ENCODE results near the gene SCAMP3. TPM values are rescaled to one million over a fixed set of nuclear protein-coding genes. Genes with fewer than 3 reads are reported as not detected.
A peak's percentile ranks its signal among the peaks of the same experiment; 100 is the strongest.

The SCAMP3 gene
- total and polyA plus RNA-seq, 2 donors (not counting 3 experiments of a cell fraction or from before 2014, with no cell fraction given): 80.1 to 306 TPM

DNA sequence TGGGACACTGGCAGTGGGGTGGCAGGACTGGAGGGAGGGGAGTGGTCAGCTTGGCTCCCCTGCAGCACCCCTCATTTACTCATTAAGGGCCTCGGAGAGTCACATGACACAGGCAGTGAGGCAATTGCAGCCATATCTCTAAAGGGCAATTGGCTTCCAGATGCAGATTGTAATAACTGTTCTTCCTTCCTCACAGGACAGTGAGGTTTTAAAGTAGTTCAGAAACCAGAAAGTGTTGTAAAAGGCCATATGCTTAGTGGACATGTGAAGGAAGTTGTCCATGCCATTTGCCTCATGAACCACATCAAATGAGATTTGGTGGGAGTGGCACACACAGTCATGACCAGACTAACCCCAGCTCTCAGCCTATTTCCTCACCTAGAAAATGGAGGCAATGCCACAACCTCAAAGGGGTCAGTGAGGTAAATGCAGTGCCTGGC, 42.5 kb downstream of the SCAMP3 start:
- no peak for FAIRE-seq
- ChIA-PET CTCF (interaction anchor here (1.0 to 1.7 kb wide), 2 partner anchors 12 to 47 kb away, joined by 3 to 7 read pairs; partner anchors contain the start of genes KRTCAP2 and THBS3), POLR2A (no interaction called here)
- H2AFZ ChIP-seq (ENCODE audit: low read depth, low read length): peak overlapping the region; percentile 71
- no peaks in the 10 kb centered on the region for H3K9me1 ChIP-seq (replicated peaks; ENCODE audit: control insufficient read depth, extremely low read depth, insufficient read depth, low read length)
- intact Hi-C loops (cut with micrococcal nuclease): no loop called here
- H3K4me3 ChIP-seq (replicated peaks in 1 of 3; ENCODE audit: insufficient read depth in 1 of 3, low read depth in 1 of 3, low read length in 3 of 3): no peak overlapping the region
- H3K4me2 ChIP-seq (ENCODE audit: insufficient read depth, low read length): no peak overlapping the region
- TF ChIP-seq POLR2A (IDR thresholded peaks at IDR 0.05; ENCODE audit: low read depth, low read length) (no peak), FOS (IDR thresholded peaks at IDR 0.05; ENCODE audit: borderline replicate concordance, insufficient read depth, low read length) (no peak), POLR2AphosphoS5 (IDR thresholded peaks at IDR 0.05; ENCODE audit: insufficient read depth, low read depth, low read length) (no peak), EZH2 (IDR thresholded peaks at IDR 0.05; ENCODE audit: borderline replicate concordance, low read depth, low read length, severe bottlenecking) (no peak), JUN (IDR thresholded peaks at IDR 0.05; ENCODE audit: borderline replicate concordance, insufficient read depth, insufficient read length, low read depth) (no peak), MYC (IDR thresholded peaks at IDR 0.05; ENCODE audit: low read depth, low read length) (no peak), GATA2 (IDR thresholded peaks at IDR 0.05; ENCODE audit: insufficient read depth, insufficient read length, low read depth, low read length) (no peak)
- TF ChIP-seq, protein P1, sequence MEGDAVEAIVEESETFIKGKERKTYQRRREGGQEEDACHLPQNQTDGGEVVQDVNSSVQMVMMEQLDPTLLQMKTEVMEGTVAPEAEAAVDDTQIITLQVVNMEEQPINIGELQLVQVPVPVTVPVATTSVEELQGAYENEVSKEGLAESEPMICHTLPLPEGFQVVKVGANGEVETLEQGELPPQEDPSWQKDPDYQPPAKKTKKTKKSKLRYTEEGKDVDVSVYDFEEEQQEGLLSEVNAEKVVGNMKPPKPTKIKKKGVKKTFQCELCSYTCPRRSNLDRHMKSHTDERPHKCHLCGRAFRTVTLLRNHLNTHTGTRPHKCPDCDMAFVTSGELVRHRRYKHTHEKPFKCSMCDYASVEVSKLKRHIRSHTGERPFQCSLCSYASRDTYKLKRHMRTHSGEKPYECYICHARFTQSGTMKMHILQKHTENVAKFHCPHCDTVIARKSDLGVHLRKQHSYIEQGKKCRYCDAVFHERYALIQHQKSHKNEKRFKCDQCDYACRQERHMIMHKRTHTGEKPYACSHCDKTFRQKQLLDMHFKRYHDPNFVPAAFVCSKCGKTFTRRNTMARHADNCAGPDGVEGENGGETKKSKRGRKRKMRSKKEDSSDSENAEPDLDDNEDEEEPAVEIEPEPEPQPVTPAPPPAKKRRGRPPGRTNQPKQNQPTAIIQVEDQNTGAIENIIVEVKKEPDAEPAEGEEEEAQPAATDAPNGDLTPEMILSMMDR (IDR thresholded peaks at IDR 0.05; ENCODE audit: extremely low read depth in 1 of 2, insufficient read depth in 1 of 2, low read depth in 1 of 2, low read length in 2 of 2): no peak
- TF ChIP-seq, protein P2, sequence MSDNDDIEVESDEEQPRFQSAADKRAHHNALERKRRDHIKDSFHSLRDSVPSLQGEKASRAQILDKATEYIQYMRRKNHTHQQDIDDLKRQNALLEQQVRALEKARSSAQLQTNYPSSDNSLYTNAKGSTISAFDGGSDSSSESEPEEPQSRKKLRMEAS (IDR thresholded peaks at IDR 0.05; ENCODE audit: insufficient read depth, insufficient read length): no peak
- H3K9me3 ChIP-seq (replicated peaks; ENCODE audit: control insufficient read depth, insufficient read depth, low read length): no peaks in the 10 kb centered on the region
- DNase-seq (ENCODE audit: low read depth, low spot score): no peak
- dilution Hi-C loops (cut with MboI; ENCODE audit: extremely low pct_ligation_motif_present, low sequenced_read_pairs): no loop called here
- no peak overlapping the region for H3K9ac ChIP-seq (replicated peaks; ENCODE audit: extremely low read depth, insufficient read depth, low read length)
- H3K79me2 ChIP-seq (ENCODE audit: control insufficient read depth, insufficient read depth, low read length): no peaks in the 10 kb centered on the region
- peaks cover 5% of the 10 kb centered on the region for H3K4me1 ChIP-seq (ENCODE audit: control insufficient read depth, extremely low read depth, insufficient read depth, low read length)
- H3K27me3 ChIP-seq (ENCODE audit: control insufficient read depth in 2 of 2, insufficient read depth in 2 of 2, low read length in 2 of 2): no peaks in the 10 kb centered on the region
- no peaks in the 10 kb centered on the region for H4K20me1 ChIP-seq (replicated peaks; ENCODE audit: control insufficient read depth, extremely low read depth, insufficient read depth, low read length)
- H3K36me3 ChIP-seq (ENCODE audit: control insufficient read depth in 2 of 2, extremely low read depth in 1 of 2, insufficient read depth in 2 of 2, low read length in 2 of 2): peaks cover 0 to 4% of the 10 kb centered on the region in 2 experiments
- BruUV-seq (replicated peaks): no TSS peak
- H3K27ac ChIP-seq (ENCODE audit: insufficient read depth, low read depth, low read length): no peak overlapping the region

Data from endothelial cell of umbilical vein (primary cell).